ENCODE results near the gene C7orf33. TPM values are rescaled to one million over a fixed set of nuclear protein-coding genes. Genes with fewer than 3 reads are reported as not detected.

The C7orf33 gene, protein sequence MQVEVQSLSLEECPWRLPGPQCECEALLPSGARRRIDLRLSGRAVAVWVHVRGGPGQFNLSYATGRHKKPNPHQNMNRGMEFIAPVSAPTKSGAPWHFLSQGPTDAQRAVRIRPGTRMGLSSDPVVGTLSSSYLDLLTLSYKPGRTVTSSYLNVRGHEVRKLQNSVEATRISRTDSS
- not detected in 3 replicates for total RNA-seq

DNA sequence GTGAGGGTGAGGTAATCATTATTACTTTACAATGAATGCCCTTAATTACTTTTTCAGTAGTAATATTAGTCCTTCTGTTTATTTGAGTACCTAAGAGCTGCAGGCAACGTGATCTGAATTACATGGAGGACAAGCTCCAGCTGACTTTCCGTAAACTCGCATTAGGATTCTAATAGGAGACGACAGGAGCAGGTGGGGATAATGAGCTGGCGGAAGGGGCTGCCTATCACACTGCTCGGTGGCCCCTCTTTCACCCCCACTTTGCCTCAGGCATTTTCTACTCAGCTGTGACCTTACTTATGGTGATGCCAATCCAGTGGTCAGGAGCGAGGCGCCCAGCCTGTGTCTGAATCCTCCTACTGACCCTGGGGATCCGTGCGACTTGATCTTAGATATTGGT is at the start of gene C7orf33:
C7orf33 (plus strand) TSS at position 296 of the 400 bp plus-strand sequence. CDS start 160 bp downstream, outside the sequence.
- Mint-ChIP-seq H3K9me3 (no peaks in the 10 kb centered on the region), H3K4me1 (no peaks in the 10 kb centered on the region), H3K4me3 (no peak within 1 kb of the TSS), H3K27ac (no peak within 1 kb of the TSS), H3K27me3 (ENCODE audit: low read depth) (peaks cover 20% of the 10 kb centered on the region), H3K36me3 (no peaks in the 10 kb centered on the region)
- DNase-seq (ENCODE audit: low spot score in 2 of 2, unreplicated experiment in 2 of 2), result no peak
- TF ChIP-seq, protein P1, sequence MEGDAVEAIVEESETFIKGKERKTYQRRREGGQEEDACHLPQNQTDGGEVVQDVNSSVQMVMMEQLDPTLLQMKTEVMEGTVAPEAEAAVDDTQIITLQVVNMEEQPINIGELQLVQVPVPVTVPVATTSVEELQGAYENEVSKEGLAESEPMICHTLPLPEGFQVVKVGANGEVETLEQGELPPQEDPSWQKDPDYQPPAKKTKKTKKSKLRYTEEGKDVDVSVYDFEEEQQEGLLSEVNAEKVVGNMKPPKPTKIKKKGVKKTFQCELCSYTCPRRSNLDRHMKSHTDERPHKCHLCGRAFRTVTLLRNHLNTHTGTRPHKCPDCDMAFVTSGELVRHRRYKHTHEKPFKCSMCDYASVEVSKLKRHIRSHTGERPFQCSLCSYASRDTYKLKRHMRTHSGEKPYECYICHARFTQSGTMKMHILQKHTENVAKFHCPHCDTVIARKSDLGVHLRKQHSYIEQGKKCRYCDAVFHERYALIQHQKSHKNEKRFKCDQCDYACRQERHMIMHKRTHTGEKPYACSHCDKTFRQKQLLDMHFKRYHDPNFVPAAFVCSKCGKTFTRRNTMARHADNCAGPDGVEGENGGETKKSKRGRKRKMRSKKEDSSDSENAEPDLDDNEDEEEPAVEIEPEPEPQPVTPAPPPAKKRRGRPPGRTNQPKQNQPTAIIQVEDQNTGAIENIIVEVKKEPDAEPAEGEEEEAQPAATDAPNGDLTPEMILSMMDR (IDR thresholded peaks at IDR 0.05; ENCODE audit: unreplicated experiment), result no peak

DNA sequence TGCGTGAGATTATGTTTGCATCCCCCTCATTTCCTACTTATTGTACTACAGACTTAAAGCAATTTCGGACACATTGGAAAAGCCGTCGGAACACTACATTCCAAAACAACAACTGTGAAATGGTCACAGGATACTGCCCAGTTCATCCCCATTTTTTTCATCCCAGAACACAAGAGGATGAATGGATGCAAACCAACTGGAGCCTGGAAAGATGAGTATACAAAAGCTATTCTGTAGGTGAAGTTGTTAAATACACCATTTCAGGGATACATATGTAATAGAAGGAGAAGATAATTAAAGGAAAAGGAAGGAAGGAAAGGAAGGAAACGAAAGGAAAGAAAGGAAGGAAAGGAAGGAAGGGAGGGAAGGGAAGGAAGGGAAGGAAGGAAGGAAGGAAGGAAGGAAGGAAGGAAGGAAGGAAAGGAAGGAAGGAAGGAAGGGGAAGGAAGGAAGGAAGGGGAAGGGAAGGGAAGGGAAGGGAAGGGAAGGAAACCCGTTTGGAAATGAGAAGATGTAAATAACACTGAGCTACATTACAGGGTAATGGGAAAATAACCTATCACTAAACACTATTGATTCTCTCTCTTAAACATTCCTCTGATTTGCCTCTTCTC is 48.6 kb upstream of the C7orf33 start:
- H3K4me1 Mint-ChIP-seq, result no peaks in the 10 kb centered on the region
- no peak overlapping the region for H3K4me3 Mint-ChIP-seq
- H3K36me3 Mint-ChIP-seq, result no peaks in the 10 kb centered on the region
- TF ChIP-seq, protein P1 (IDR thresholded peaks at IDR 0.05; ENCODE audit: unreplicated experiment), result no peak
- no peaks in the 10 kb centered on the region for H3K9me3 Mint-ChIP-seq
- peaks cover 8% of the 10 kb centered on the region for H3K27me3 Mint-ChIP-seq (ENCODE audit: low read depth)
- no peak overlapping the region for H3K27ac Mint-ChIP-seq
- no peak for DNase-seq (ENCODE audit: low spot score in 2 of 2, unreplicated experiment in 2 of 2)

DNA sequence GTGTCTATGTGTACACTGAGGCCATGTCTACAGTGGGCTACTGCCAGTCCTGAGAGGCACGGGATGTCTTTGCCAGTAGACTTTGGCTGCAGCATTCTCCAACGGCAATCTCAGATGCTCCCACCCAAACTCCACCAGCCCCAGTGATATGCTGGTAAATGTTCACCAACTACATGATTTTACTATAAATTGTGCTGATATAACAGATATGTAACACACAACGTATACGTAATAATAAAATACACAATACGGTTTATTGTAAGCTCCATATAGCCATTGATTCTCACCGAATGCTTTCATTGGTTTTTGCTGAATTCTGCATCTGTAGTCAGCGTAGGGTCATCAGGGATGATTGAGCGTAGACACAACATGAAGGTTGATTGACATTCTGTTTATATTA is 47.3 kb upstream of the C7orf33 start:
- H3K27ac Mint-ChIP-seq, result no peak overlapping the region
- peaks cover 3% of the 10 kb centered on the region for H3K9me3 Mint-ChIP-seq
- TF ChIP-seq, protein P1 (IDR thresholded peaks at IDR 0.05; ENCODE audit: unreplicated experiment), result no peak
- no peaks in the 10 kb centered on the region for H3K36me3 Mint-ChIP-seq
- no peaks in the 10 kb centered on the region for H3K4me1 Mint-ChIP-seq
- peaks cover under 1% of the 10 kb centered on the region for H3K27me3 Mint-ChIP-seq (ENCODE audit: low read depth)
- no peak overlapping the region for H3K4me3 Mint-ChIP-seq
- DNase-seq (ENCODE audit: low spot score in 2 of 2, unreplicated experiment in 2 of 2), result no peak

DNA sequence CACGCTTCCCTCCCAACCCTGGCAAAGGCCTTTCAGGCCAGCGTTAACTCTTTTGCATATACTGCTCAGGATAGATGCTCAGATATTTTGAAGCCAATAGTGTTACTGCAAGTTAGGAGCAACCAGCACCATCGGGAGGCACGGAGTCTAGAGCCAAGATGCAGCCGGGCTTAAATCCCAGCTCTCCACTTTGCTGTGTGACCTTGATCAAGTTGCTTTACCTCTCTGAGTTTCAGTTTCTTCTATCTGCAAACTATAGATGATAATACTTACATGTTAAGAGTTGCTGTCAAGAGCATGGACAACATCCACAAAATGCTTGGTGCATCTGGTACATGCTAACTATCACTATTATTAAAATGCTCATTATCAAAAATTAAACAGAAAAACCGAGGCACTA is 45.4 kb upstream of the C7orf33 start:
- DNase-seq (ENCODE audit: low spot score in 2 of 2, unreplicated experiment in 2 of 2), result no peak
- peaks cover 14% of the 10 kb centered on the region for H3K9me3 Mint-ChIP-seq
- H3K36me3 Mint-ChIP-seq, result no peaks in the 10 kb centered on the region
- TF ChIP-seq, protein P1 (IDR thresholded peaks at IDR 0.05; ENCODE audit: unreplicated experiment), result no peak
- no peaks in the 10 kb centered on the region for H3K27me3 Mint-ChIP-seq (ENCODE audit: low read depth)
- no peak overlapping the region for H3K4me3 Mint-ChIP-seq
- no peak overlapping the region for H3K27ac Mint-ChIP-seq
- H3K4me1 Mint-ChIP-seq, result no peaks in the 10 kb centered on the region

DNA sequence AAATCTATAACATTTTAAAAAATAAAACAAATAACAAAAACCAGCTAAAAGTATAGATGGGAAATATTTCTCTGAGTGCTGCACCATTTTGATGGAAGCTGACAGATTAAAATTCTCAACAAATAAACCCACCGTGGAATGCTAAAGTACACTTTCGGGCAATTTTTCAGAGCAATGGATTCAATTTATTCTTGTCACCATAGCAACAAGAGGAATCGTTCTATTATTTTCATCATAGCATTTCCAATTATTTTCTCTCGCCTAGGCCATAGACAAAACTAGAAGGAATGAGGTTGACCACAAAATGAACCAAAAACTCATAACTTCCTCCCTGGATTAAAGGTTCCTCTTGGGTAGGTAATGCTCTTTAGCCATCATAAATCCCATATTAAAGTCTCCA is 44.6 kb upstream of the C7orf33 start:
- Mint-ChIP-seq H3K4me3 (no peak overlapping the region), H3K9me3 (peaks cover 15% of the 10 kb centered on the region), H3K27ac (no peak overlapping the region)

More for the DNA sequence above, 44.6 kb upstream of the C7orf33 start:
- no peaks in the 10 kb centered on the region for H3K27me3 Mint-ChIP-seq (ENCODE audit: low read depth)
- no peaks in the 10 kb centered on the region for H3K36me3 Mint-ChIP-seq
- TF ChIP-seq, protein P1 (IDR thresholded peaks at IDR 0.05; ENCODE audit: unreplicated experiment), result no peak
- no peaks in the 10 kb centered on the region for H3K4me1 Mint-ChIP-seq
- DNase-seq (ENCODE audit: low spot score in 2 of 2, unreplicated experiment in 2 of 2), result no peak

All from mesothelial cell of epicardium (in vitro differentiated cells).